D341Med (cell line): ENCODE results near the gene GNAO1.
A peak's percentile ranks its signal among the peaks of the same experiment; 100 is the strongest.

Source experiments
- DNase-seq: peaks from one replicate; pipeline ENCODE4 v3.0.0; 2012; ENCODE audit warnings: low spot score

GNAO1 gene

GRCh38 chr16:56191156-56191815 is at the start of gene GNAO1:
TSS of gene GNAO1 (plus strand) at chr16:56191489. CDS start at chr16:56192236, 747 bp downstream.
- peak; percentile 96 for DNase-seq

GRCh38 chr16:56143666-56144065 is 47.6 kb upstream of the GNAO1 start:
- DNase-seq: no peak

GRCh38 chr16:56145369-56145768 is 45.9 kb upstream of the GNAO1 start:
- no peak for DNase-seq

GRCh38 chr16:56151621-56152020 is 39.7 kb upstream of the GNAO1 start:
- DNase-seq: no peak

GRCh38 chr16:56161658-56162057 is 29.6 kb upstream of the GNAO1 start:
- DNase-seq: no peak

GRCh38 chr16:56163089-56163488 is 28.2 kb upstream of the GNAO1 start:
- DNase-seq: no peak

- DNase-seq: no peak
Observed at GRCh38 chr16:56163938-56164337, 27.4 kb upstream of the GNAO1 start.

- DNase-seq: no peak
Observed at GRCh38 chr16:56164636-56165035, 26.7 kb upstream of the GNAO1 start.

GRCh38 chr16:56174411-56174810 is 16.9 kb upstream of the GNAO1 start:
- no peak for DNase-seq

- DNase-seq: no peak
Observed at GRCh38 chr16:56181401-56181800, 9.9 kb upstream of the GNAO1 start.

- no peak for DNase-seq
Observed at GRCh38 chr16:56183266-56183665, 8.0 kb upstream of the GNAO1 start.

- DNase-seq: no peak
Observed at GRCh38 chr16:56190048-56190676, 1.1 kb upstream of the GNAO1 start.

GRCh38 chr16:56190677-56191155 is 573 bp upstream of the GNAO1 start:
- peak; percentile 39 for DNase-seq

- DNase-seq: peak; percentile 52
Observed at GRCh38 chr16:56191835-56192634, 746 bp downstream of the GNAO1 start.

- no peak for DNase-seq
Observed at GRCh38 chr16:56192635-56192945, 1.3 kb downstream of the GNAO1 start.

- DNase-seq: no peak
Observed at GRCh38 chr16:56192986-56193945, 2.0 kb downstream of the GNAO1 start.

- DNase-seq: peak; percentile 86
Observed at GRCh38 chr16:56193951-56194726, 2.9 kb downstream of the GNAO1 start.

- no peak for DNase-seq
Observed at GRCh38 chr16:56195151-56195550, 3.9 kb downstream of the GNAO1 start.

- no peak for DNase-seq
Observed at GRCh38 chr16:56196381-56196780, 5.1 kb downstream of the GNAO1 start.

GRCh38 chr16:56197192-56197992 is 6.1 kb downstream of the GNAO1 start:
- DNase-seq: no peak
